HG02759 (cell line): Measurements from ENCODE around the gene AMIGO3.
A peak's percentile ranks its signal among the peaks of the same experiment; 100 is the strongest.
"Not testable (repeated sequence)": the region's sequence is repeated elsewhere in the genome, so short reads cannot be mapped to it uniquely, and the experiment has no call there.

Experiments
- ATAC-seq: cut with Tn5 transposase; IDR thresholded peaks from one replicate; pipeline ENCODE4 v1.9.1; 2021; ENCODE audit warnings: mild to moderate bottlenecking, moderate library complexity; ENCODE audit not compliant: unreplicated experiment

Gene AMIGO3

DNA sequence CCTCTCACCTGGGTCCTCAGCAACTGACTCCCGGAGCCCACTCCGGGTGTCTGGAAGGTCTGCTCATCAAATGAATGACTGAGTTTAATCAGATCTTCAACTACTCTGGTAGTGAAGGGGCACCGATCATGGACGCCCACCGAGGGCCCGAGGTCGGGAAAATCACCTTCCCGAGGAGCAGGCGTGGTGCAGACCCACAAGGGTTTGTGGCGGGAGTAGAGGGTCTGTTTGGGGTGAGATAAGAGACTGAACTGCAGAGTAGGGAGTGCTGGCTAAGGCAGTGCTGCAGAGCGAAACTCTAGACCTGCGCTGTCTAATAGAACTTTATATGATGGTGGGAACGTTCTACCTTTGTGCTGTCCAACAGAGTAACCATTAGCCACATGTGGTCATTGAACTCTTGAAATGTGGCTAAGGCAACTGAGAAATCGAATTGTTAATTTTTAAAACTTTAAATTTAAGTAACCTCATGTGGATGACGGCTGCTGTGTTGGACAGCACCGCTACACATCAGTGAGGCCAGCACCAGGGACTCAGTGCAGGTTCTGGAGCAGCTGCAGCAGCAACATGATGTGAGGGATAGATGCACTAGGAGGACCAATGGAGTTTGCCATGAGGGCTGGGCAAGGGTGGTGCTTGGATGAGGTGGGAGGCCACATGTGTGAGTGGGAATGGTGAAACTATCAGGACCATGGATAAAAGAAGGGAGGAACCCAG lies 29.4 kb downstream of the AMIGO3 start:
- not testable (repeated sequence) for ATAC-seq

DNA sequence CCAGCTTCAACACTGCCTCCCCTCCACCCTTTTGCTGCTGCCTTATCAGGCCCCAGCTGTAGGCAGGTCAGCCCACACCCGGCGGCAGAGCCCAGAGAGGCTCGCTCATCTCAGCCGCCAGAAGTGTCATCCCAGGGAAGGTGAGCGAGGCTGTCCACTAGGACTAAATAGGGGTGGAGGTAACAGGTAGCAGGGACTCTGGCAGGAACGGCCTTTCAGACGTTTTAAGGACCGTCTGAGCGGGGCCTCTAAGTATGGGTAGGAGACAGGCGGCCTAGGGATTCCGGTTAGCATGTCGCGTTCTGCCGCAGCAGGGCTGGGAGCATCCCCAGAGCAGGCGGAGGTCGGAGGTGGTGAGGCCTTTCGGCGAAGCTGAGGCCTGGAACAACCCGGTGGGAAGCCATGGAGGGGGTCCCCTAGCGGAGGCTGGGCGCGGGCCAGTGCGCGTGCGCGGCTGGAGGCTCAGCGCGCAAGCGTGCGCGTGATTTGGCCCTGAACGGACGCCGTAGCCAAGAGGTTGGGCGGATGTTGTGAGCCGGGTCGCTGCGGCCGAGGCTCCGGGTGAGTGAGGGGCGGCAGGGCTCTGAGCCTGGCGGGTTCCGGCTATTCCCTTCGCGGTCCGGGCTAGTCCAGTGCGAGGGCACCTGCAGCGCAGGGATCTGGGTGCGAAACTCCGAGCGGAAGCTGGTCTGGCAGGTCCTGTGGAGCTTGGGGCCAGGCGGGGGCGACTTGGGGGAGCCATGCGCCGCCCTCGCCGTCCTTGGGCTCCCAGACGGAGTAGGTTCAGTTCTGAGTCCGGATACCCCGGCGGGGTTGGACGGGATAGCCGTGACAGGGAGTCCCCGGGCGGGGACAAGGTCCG lies 30.2 kb downstream of the AMIGO3 start, which contains the start of the genes MST1 and RNF123:
MST1 (minus strand) TSS at position 429 of the 862 bp plus-strand sequence. CDS start 783 bp downstream, outside the sequence.
RNF123 (plus strand) TSS at position 512 of the 862 bp plus-strand sequence. CDS start 1,609 bp downstream, outside the sequence.
- ATAC-seq: peak; percentile 70

DNA sequence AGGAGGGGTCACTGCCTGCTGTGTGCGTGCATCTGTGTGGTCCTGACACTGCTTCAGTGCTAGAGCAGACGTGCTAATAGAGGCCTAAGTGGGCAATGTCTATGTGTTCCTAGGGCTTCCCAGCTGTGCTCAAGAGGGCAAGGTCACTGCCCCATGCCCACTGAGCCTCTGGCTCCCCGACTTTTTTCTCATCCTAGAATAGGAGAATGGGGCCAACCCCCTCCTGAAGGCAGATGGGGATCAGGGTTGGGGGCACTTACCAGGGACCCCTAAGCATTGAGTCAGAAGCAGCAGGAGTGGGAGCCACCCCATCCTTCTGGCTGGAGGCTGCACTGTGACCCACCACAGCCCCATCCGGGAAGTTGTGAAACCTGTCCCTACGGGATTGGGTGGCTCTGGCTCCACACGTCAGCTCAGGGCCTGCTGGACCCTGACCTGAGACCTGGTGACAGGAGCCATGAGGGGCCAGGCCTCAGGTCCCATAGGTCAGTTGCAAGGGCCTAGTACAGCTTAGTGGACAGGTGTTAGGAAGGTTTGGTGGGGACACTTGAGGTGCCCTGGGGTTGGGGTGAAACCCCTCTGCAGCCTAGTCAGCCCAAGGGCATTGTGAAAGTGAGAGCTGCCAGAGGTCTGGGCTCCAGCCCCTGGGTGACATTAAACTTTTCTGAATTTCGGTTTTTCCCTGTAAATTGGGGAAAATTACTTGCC lies 31.0 kb downstream of the AMIGO3 start:
- not testable (repeated sequence) for ATAC-seq

DNA sequence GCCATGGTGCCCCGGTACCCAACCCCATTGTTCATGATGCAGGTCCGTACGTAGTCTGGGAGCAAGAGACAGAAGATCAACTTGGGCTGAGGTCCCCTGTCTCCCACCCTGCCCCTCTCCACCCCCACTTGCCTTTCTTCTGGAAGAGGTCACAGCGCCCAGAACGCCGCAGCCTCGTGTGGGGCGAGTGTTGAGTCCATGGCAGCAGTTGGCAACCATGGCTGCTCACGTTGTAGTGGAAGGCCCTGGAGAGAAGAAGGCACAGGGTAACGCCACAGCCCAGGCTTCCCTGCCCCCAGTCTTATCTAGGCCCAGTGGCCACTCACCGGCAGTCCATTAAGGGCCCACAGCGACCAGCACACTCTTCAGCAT lies 32.1 kb downstream of the AMIGO3 start:
- not testable (repeated sequence) for ATAC-seq

DNA sequence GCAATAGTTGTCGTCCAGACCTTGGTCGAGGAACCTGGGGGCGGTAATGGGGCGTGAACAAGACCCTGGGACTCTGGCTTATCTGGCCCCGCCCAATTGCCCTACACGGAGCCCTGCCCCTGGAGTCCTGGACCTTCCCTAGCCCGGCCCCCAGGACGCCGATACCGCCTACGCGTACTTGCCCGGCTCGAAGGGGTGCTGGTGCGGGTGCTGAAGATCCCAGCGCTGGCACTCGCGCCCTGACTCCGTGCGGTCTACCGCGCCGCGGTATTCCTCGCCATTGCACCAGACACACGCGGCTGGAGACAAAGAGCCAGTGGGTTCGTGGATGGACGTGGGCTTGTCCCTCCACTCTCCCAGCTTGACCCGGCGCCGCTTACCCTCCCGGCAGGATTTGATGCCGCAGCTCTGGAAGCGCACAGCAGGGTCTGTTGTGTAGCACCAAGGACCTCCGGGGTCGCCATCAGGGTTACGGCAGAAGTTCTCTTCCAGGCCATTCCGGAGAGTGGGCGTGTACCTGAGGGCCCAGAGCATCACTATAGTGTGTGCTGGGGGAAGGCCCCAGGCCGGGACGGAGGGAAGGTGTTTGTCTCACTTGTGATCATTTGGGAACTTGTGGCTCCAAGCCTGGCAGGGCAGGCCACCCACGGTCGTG lies 32.6 kb downstream of the AMIGO3 start:
- ATAC-seq: not testable (repeated sequence)

DNA sequence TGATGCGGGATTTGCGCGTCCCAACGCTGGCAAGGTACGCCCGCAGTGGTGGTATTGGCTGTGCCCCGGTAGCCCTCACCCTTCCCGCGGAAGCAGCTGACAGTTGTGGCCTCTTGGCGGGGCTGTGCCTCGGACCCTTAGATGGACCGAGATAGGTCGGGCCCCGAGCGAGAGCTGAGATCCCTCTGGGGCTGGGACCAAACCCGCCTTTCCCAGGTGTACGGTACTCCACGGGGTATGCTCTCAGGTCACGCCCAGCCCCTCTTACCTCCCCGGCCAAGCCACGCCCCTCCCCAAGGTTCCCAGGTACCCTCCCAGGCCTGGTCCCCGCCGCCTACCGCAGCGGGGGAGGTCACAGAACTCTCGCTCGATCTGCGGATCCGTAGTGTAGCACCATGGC lies 33.1 kb downstream of the AMIGO3 start:
- ATAC-seq: not testable (repeated sequence)

DNA sequence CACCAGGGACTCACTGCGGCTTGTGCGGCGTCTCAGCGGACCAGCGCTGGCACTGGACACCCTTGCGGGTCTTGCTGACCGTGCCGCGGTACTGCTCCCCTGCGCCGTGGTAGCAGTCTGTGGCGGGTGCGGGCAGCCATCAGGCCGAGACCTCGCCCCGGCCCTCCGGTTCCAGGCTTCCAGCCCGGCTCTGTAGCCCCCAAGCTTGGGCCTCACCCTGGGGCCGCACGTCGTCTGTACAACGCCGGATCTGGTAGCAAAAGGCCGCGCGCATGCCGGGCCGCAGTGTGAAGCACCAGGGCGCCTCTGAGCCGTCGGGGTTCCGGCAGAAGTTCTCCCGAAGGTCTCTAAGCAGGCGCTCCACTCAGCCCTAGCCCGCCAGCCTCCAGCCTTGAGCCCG lies 33.6 kb downstream of the AMIGO3 start:
- not testable (repeated sequence) for ATAC-seq

DNA sequence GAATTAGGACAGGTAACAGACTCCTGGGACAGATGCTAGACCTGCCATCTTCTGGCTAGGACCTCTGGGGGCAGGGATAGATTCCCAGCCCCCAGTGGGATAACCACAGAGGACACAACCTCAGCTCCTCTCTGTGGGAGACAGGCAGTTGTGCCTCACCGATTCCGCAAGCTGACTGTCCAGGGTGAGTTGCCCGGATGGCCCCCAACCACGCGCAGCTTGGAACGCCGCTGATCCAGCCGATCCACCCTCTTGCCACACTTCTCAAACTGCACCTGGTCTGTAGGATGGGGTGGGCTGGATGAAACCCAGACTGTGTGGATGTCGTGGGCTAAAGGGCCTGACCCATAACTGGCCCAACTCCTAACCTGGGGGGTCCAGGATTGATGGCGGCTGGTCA lies 34.4 kb downstream of the AMIGO3 start:
- not testable (repeated sequence) for ATAC-seq

DNA sequence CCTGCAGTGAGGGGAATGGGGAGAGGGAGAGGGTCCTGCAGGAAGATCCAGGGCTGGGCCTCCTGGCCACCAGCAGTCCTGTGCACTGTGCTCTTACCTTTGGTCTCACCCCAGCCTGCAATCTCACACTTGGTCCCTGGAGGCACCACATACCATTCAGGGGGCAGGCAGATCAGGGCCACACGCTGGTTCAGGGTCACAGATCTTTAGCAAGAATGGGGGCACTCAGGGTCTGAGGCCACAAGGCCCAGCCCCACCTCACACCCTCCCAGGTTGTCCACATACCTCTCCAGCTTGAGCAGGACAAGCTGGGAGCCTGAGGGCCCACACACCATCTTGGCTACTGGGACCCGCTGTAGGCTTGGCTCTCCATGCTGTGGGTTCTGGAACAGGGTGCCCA lies 35.0 kb downstream of the AMIGO3 start:
- not testable (repeated sequence) for ATAC-seq

DNA sequence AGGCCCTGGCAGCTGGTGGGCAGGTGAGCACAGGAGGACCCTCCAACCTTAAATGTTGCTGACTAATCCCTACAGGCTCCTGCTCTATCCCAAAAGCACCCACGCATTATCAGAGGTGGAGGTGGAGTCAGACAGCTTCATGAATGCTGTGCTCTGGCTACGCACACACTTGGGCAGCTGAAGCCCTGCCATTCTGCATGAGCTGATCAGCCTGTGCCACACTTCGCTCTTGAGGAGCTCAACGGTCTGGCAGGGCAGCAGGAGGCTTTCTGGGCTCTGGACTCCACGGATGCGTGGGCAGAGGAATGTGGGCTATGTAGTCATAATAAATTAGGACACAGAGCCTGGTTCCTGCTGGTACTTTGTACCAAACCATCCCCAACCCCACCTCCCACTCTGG lies 36.3 kb downstream of the AMIGO3 start:
- ATAC-seq: no peak

DNA sequence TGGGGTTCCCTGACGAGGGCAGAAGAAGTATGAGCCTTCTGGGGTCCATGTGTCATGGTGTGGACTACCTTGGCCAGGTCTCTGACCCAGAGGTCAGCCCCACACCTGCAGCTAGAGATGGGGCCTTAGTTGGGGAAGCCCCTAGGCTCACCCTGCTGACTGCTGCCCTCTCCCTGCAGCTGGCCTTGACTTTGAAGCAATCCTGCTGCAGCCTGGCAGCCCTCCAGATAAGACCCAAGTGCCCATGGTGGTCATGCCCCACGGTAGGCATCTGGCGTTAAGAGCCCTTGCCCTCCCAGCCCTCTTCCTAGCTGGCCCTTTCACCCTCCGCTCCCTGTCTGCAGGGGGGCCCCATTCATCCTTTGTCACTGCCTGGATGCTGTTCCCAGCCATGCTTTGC lies 37.9 kb downstream of the AMIGO3 start:
- no peak for ATAC-seq

DNA sequence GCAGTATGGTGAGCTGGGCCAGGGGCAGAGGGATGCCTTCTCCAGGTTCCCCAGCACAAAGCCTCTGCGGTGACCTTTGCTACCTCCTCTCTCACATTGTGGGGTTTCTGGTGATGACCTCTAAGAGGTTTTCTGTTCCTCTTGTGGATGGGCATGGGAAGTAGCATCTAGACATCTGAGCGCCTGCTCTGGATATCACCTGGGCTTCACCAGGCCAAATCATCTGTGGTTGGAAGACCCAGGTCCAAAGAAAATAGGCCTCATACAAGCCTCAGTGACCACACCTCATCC lies 38.3 kb downstream of the AMIGO3 start:
- ATAC-seq: no peak

DNA sequence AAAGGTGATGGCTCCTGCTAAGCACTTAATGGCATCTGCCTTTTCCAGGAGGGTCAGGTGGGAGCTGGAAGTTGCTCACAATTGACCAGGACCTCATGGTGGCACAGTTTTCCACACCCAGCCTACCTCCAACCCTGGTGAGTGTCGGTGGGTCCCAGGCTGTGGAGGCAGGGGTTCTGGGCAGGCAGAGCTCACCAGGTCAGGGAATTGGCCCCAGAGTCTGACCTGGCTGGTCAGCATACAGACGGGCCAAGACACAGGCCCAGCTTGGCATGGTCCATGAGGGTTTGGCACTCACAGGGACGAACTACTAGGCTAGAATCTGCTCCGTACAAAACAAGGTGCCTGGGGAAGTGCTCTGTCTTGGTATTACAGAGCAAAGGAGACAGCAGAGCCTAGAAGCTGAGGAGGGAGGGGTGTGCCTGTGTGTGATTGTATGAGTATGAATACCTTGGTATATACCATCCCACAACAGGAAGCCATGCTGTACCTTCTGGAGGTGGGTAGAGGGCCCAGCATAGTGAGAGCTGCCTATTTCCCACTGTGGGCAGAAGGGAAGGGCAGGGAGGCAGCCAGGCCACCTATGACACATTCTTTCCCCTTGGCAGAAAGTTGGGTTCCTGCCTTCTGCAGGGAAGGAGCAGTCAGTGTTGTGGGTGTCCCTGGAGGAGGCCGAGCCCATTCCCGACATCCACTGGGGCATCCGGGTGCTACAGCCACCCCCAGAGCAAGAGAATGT lies 38.8 kb downstream of the AMIGO3 start:
- ATAC-seq: no peak

DNA sequence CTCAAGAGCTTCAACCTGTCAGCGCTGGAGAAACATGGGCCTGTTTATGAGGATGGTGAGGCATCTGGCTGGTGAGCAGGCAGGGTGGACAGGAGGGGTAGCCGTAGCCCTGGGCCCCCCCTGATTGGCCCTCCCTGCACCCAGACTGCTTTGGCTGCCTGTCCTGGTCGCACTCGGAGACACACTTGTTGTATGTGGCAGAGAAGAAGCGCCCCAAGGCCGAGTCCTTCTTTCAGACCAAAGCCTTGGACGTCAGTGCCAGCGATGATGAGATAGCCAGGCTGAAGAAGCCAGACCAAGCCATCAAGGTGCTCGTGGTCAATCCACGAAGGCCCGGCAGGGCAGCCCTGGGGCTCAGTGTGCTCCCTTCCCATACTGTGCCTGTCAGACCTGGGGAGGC lies 43.6 kb downstream of the AMIGO3 start:
- ATAC-seq: no peak

DNA sequence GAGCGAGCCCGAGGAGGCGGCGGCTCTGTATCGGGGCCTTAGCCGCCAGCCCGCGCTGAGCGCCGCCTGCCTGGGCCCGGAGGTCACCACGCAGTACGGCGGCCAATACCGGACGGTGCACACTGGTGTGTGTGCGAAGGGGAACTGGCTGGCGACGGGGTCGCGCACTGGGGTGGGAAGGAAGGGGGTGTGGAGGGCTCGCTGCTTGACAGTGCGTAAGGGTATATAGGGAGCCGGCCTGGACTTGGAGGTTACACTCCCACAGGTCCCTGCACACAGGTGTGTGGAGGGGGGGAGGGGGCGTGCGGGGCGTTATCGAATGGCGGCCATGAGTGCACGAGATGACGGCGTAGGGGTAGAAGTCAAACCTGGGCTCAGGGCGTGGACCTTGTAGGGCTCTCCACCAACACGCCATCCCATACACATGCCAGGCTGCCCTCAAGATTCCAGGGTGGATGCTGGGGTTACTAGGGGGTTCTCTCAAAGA lies 44.9 kb downstream of the AMIGO3 start:
- peak; percentile 32 for ATAC-seq

DNA sequence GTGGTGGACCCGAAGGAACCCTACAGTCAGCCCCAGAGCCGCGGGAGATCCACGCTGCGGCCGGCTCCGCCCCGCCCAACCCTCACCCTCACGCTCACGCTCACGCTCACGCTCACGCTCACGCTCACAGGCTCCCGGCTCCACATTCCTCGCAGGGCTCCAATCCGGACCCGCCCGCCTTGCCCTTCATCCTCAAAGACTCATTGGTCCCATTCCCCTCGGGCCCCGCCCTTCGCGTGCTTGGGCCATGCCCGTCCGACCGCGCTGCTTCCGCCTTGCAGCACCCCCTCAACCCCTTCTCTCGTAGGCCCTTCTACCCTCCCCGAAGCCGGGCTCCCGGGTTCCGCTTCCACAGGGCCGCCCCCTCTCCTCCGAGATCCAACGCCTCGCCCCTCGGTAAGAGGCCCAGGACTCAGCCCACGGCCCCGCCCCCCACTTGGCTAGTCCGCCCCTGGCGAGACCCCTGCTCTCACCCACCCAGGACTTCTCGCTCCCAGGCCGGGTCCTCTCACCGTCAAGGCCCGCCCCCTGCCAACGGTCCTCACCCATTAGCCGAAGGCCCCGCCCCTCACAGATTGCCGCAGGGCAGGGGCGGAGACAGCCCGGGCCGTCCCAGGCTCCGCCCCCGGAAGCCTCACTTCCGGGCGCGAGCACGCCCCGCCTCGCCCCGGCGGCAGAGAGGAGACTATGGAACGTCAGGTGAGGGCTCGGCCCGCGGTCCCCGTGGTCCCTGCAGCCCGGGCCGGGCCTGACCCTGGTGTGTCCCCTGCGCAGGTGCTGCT lies 45.6 kb downstream of the AMIGO3 start, which contains the start of gene APEH:
APEH (plus strand) TSS at position 637 of the 782 bp plus-strand sequence; CDS start at position 688, 51 bp downstream.
- ATAC-seq: peak; percentile 79

DNA sequence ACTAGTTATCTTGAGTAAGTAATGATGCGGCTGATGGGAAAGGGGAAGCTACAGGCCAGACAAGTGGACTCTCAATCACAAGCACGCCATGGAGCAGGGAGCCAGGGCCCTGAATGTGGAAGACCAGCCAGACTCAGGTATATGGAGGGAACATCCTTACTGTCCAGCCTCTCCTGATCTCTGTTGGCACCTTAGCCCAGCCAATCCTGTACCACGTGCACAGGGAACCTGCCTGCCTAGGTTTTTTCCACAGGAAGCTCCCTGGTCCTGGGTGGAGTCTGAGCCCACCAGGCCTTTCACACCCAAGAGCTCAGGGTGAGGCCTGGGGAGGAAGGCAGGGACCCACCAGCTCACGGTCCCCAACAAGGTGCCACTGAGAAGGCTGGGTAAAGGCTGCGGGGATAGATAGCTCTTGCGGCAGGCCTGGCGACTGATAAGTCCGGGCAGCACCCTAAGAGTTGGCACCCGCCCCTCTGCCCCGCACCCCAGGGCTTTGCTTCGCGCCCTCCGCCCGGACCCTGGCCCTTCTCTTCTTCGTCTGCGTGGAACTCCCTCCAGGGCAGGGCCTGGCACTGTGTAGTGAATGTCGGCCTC lies 46.3 kb downstream of the AMIGO3 start:
- ATAC-seq: no peak
